GM21423 (cell line): Measurements from ENCODE around the gene STOM.
A peak's percentile ranks its signal among the peaks of the same experiment; 100 is the strongest.

ENCODE experiments used
- ATAC-seq: cut with Tn5 transposase; IDR thresholded peaks from one replicate; pipeline ENCODE4 v1.9.1; 2021; ENCODE audit warnings: mild to moderate bottlenecking, moderate library complexity; ENCODE audit not compliant: unreplicated experiment

The STOM gene

GRCh38 chr9:121372239-121373010 is 2.4 kb upstream of the STOM start:
- no peak for ATAC-seq

- no peak for ATAC-seq
Measured at GRCh38 chr9:121371495-121372061, 1.5 kb upstream of the STOM start.

- no peak for ATAC-seq
Measured at GRCh38 chr9:121368745-121369144, 1.3 kb downstream of the STOM start.

GRCh38 chr9:121368138-121368522 is 1.9 kb downstream of the STOM start:
- ATAC-seq = no peak

GRCh38 chr9:121367306-121368137 is 2.5 kb downstream of the STOM start:
- ATAC-seq = no peak

- ATAC-seq = no peak
Measured at GRCh38 chr9:121366611-121367192, 3.3 kb downstream of the STOM start.

GRCh38 chr9:121365564-121365963 is 4.5 kb downstream of the STOM start:
- no peak for ATAC-seq

- ATAC-seq = no peak
Measured at GRCh38 chr9:121364886-121365285, 5.2 kb downstream of the STOM start.

GRCh38 chr9:121364077-121364476 is 6.0 kb downstream of the STOM start:
- no peak for ATAC-seq

- no peak for ATAC-seq
Measured at GRCh38 chr9:121363622-121363961, 6.5 kb downstream of the STOM start.

- no peak for ATAC-seq
Measured at GRCh38 chr9:121362813-121363621, 7.0 kb downstream of the STOM start.

GRCh38 chr9:121360601-121361374 is 9.3 kb downstream of the STOM start:
- no peak for ATAC-seq

- no peak for ATAC-seq
Measured at GRCh38 chr9:121359351-121360294, 10.4 kb downstream of the STOM start.

- no peak for ATAC-seq
Measured at GRCh38 chr9:121358751-121359150, 11.3 kb downstream of the STOM start.

GRCh38 chr9:121357011-121357410 is 13.0 kb downstream of the STOM start:
- no peak for ATAC-seq

GRCh38 chr9:121354762-121355161 is 15.3 kb downstream of the STOM start:
- ATAC-seq = no peak

- no peak for ATAC-seq
Measured at GRCh38 chr9:121354141-121354540, 15.9 kb downstream of the STOM start.

- peak; percentile 98 for ATAC-seq
Measured at GRCh38 chr9:121353241-121354061, 16.6 kb downstream of the STOM start.
